Measurements from ENCODE around the gene PRR9.
"Not testable (repeated sequence)": the region's sequence is repeated elsewhere in the genome, so short reads cannot be mapped to it uniquely, and the experiment has no call there.

The PRR9 gene

DNA sequence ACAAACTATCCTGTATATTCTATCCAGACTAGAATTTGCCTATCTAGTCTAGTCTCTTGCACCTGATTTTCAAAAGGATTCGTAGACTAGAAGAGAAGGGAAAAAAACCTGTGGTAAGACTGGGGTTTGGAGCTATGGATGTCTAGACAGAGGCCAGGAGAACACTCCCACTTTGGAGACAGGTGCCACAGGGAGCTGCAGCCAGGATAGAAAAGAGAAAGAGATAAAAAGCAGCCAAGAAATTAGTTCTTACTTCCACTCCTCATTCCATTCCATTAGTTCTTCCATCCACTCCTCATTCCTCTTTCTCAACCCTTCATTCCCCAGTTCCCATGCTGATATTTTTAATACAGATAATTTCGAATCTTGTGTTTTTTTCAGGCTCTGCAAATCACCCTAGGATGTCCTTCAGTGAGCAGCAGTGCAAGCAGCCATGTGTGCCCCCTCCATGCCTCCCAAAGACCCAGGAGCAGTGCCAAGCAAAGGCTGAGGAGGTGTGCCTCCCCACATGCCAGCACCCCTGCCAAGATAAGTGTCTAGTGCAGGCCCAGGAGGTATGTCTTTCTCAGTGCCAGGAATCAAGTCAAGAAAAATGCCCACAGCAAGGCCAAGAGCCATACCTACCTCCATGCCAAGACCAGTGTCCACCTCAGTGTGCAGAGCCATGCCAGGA, 496 bp downstream of the PRR9 start:
- Mint-ChIP-seq H3K27me3 (peaks cover 7% of the 10 kb centered on the region), H3K36me3 (no peaks in the 10 kb centered on the region), H3K27ac (peak overlapping the region; percentile 47), H3K4me1 (no peaks in the 10 kb centered on the region), H3K9me3 (no peaks in the 10 kb centered on the region), H3K4me3 (no peak overlapping the region)

DNA sequence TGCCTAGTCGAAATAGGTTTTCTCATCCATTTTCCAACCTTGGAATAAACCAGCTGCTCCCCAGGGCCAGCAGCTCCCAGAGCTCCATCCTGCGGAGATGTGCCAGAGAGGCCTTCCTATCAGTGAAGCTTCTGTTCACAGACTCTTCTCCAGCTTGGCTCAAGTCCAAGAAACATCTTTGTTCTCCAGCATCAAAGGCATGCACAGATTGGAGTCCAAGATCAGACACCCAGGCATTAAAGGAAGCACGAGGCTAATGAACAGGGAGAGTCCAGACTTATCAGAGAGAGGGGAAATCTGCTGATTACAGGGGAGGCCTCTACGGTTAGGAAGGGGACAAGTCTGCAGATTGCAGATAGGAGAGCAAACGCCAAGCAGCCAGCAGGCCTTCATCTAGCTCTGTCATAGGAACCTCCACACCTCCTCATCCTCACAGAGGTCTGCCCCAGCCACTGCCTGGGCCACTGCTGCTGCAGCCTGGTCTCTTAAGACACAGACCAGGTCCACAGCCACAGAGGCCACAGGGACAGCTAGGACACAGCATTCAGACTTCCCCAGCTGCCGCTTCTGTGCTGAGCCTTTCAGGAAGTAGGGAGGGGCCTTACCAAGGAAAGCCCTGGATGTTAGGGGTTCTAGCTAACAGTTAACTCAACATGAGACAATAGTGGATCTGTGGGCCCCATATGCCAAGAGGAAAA, 3.4 kb downstream of the PRR9 start:
- no peak overlapping the region for H3K27ac Mint-ChIP-seq
- H3K27me3 Mint-ChIP-seq = peaks cover 3% of the 10 kb centered on the region
- no peaks in the 10 kb centered on the region for H3K36me3 Mint-ChIP-seq
- H3K9me3 Mint-ChIP-seq = no peaks in the 10 kb centered on the region
- H3K4me3 Mint-ChIP-seq = no peak overlapping the region
- no peaks in the 10 kb centered on the region for H3K4me1 Mint-ChIP-seq

DNA sequence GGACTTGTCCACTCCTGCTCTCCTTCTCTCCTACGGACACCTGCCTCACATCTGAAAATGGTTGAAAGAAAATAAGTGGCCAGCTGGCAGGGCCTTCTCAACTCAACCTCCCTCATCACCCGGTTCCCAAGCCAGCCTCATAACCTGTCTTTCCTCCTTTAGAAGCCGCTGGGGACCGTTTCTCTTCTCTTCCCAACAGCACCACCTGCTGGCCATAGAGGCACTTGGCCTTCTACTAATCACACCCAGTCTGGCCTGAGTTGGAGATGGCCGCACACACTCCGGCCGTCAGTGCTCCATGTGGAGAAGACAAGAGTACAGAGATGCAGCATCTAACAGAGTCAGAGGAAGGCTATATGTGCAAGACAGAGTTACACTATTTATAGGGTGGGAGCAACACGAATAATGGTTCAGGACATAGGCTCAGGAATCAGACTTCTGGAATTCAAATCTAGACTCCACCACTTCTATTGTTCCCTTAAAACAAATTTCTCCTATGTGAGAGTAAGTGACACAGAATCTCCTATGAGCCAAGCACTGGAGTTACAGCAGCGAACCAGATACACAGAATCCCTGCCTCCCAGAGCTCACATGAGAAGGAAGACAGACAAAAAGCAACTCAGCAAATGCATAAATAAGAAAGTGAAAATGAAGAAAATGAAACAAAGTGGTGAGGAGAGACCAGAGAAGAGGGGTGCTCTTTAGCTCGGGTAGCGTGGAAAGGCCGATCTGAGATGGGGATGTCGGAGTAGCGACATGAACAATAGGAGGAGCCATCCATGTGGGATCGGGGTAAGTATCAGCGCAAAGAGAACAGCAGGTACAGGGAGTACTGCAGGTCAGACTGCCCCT, 5.9 kb downstream of the PRR9 start:
- H3K27me3 Mint-ChIP-seq, H3K9me3 Mint-ChIP-seq, H3K4me3 Mint-ChIP-seq, H3K4me1 Mint-ChIP-seq, H3K27ac Mint-ChIP-seq, H3K36me3 Mint-ChIP-seq: not testable (repeated sequence)

DNA sequence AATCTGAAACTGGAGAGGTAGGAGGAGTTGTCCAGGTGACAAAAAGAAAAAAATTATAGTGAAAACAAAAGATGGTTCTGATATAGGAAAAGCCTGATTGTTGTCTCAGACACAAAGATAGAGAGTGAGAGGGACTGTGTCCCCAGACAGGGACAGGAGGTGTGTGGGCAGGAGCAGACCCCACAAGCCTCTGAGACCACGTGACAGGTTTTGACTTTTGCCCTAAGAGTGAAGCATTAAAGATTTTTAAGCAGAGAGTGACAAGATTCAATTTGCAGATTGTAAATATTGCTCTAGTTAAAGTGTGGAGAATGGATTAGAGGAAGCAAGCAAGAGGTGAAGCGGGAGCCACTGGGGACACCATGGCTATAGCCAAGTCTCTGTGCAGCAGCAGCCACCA, 10.4 kb downstream of the PRR9 start:
- Mint-ChIP-seq H3K4me3 (no peak overlapping the region), H3K27ac (no peak overlapping the region), H3K27me3 (peaks cover 12% of the 10 kb centered on the region), H3K4me1 (no peaks in the 10 kb centered on the region), H3K36me3 (no peaks in the 10 kb centered on the region), H3K9me3 (no peaks in the 10 kb centered on the region)

DNA sequence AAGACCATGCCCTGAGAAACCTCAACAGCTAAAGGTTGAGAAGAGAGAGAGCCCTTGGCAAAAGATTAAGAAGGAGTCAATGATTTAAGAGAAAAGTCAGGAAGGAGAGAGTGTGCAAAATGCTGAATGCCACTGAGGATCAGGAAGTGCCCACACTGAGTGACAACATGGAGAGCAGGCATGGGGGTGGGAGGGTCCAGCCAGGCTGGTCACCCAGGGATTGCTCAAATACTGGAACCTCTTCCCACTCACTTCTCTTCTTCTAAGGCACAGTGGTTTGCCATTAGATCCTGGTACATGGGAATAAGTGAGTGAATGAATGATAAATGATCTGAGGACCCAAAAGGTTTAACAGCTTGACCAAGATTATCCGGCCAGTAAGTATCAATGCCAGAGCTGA, 11.1 kb downstream of the PRR9 start:
- peaks cover 15% of the 10 kb centered on the region for H3K27me3 Mint-ChIP-seq
- H3K4me1 Mint-ChIP-seq = no peaks in the 10 kb centered on the region
- no peaks in the 10 kb centered on the region for H3K9me3 Mint-ChIP-seq
- H3K4me3 Mint-ChIP-seq = no peak overlapping the region
- no peaks in the 10 kb centered on the region for H3K36me3 Mint-ChIP-seq
- no peak overlapping the region for H3K27ac Mint-ChIP-seq

DNA sequence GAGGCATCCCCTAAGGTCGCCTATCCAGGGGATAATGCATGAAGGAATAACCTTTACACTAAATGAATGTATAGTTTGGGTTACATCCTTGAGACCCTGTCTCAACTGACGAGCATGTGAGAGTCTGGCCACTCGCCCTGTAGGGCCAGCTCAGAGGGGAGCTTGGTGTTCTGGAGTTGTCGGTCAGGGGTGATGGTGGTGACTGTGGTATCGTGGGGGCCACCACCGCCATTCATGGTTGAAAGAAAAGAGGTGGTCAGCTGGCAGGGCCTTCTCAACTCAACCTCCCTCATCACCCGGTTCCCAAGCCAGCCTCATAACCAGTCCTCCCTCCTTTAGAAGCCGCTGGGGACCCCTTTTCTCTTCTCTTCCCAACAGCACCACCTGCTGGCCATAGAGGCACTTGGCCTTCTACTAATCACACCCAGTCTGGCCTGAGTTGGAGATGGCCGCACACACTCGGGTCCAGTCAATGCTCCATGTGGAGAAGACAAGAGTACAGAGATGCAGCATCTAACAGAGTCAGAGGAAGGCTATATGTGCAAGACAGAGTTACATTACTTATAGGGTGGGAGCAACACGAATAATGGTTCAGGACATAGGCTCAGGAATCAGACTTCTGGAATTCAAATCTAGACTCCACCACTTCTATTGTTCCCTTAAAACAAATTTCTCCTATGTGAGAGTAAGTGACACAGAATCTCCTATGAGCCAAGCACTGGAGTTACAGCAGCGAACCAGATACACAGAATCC, 11.9 kb downstream of the PRR9 start:
- not testable (repeated sequence) for H3K27ac Mint-ChIP-seq, H3K36me3 Mint-ChIP-seq, H3K9me3 Mint-ChIP-seq, H3K4me3 Mint-ChIP-seq, H3K4me1 Mint-ChIP-seq
- peaks cover 15% of the 10 kb centered on the region for H3K27me3 Mint-ChIP-seq

DNA sequence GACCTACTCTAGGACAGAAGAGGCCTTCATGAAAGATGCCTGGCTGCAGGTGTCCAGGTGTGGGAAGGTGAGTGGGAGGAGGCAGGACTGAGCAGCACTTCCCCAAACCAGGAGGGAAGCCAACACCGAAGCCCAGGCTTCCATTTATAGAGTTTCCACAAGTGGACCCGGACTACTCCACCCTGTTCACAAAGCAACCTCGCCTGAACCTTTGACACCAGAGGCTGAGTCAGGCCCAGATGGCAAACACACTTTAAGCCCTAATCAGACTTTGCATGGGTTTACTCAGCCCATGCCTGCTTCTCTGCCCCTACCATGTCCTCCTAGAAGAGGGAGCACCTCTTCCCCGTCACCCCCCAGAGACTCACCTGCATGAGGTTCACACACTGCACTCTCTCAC, 14.0 kb downstream of the PRR9 start:
- H3K4me1 Mint-ChIP-seq = no peaks in the 10 kb centered on the region
- no peak overlapping the region for H3K4me3 Mint-ChIP-seq
- H3K9me3 Mint-ChIP-seq = no peaks in the 10 kb centered on the region
- no peak overlapping the region for H3K27ac Mint-ChIP-seq
- H3K27me3 Mint-ChIP-seq = peaks cover 17% of the 10 kb centered on the region
- no peaks in the 10 kb centered on the region for H3K36me3 Mint-ChIP-seq

DNA sequence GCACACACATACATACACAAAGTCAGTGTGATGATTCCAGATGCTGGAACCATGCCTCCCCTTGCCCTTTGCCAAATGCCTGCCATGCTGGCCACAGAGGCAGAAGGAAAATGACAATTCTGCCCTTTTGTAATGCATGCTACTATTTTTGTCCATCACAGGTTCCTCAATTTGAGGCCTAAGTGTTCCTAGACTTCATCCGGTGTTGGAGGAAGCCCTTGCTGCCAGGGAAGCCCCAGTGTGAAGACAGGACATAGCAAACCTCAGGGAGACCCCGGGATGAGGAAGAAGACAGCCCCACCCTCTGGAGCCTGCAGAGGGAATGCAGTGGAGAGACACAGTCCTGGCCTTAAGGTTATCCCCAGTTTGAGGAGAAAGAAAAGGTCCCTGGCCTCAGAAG, 14.4 kb downstream of the PRR9 start:
- Mint-ChIP-seq H3K4me1 (no peaks in the 10 kb centered on the region), H3K9me3 (no peaks in the 10 kb centered on the region), H3K27me3 (peaks cover 17% of the 10 kb centered on the region), H3K27ac (no peak overlapping the region), H3K36me3 (no peaks in the 10 kb centered on the region), H3K4me3 (no peak overlapping the region)

DNA sequence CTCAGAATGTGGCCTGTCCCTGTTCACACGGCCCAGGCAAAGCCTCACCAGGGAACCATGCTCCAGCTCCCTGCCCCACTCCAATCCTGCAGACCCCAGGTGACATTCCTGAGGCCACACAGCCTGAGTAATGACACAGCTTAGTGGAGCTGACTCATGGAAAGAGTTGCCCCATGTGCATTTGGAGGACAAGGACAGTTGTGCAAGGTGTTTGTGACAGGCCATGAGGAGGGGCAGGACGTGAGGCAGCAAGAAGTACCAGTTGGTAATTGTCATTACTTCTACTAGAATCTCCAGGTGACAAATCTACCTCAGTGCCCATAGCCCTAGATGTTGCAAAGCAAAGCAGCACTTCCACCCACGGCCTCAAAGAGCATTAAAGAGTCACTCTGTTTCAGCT, 15.2 kb downstream of the PRR9 start:
- Mint-ChIP-seq H3K27ac (no peak overlapping the region), H3K9me3 (no peaks in the 10 kb centered on the region), H3K27me3 (peaks cover 17% of the 10 kb centered on the region), H3K4me3 (no peak overlapping the region), H3K36me3 (no peaks in the 10 kb centered on the region), H3K4me1 (no peaks in the 10 kb centered on the region)

DNA sequence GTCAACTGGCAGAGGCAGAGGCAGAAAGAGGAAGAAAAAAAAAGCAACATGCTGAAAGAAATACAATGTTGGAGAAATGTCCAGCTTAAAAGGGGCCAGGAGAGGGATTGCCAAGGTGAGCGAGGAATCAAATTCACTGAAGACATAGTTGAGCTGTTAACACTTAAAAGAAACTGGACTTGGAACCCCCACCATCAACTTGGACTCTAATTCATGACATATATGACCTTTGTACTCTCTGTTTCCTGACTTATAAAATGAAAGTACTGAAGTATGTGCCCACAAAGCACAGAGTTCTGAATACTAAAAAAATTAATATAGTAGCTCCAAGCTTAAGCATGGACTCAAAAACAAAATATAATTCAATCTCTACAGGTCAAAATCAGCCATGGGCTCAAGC, 16.1 kb downstream of the PRR9 start:
- H3K4me3 Mint-ChIP-seq = no peak overlapping the region
- H3K36me3 Mint-ChIP-seq = no peaks in the 10 kb centered on the region
- H3K27ac Mint-ChIP-seq = no peak overlapping the region
- no peaks in the 10 kb centered on the region for H3K4me1 Mint-ChIP-seq
- H3K27me3 Mint-ChIP-seq = peaks cover 17% of the 10 kb centered on the region
- H3K9me3 Mint-ChIP-seq = no peaks in the 10 kb centered on the region

DNA sequence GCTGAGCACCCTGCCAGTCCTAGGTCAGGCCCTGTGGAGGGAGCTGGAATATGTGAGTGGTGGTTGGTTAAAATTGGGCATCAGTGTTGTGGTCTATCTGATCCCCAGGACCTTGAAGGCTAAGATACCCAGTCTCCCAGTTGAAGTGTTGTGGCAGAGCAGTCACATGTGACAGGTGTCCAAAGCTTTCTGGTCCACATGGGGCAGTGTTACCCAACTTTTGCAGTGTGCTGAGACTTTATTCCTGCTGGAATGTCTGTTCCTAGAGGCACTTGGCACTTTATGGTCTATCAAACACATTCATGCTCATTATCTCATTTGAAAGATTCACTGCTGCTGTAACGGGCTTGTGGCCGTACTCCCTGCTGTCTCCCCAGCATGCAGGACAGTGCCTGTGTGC, 21.1 kb downstream of the PRR9 start:
- H3K9me3 Mint-ChIP-seq = no peaks in the 10 kb centered on the region
- H3K4me1 Mint-ChIP-seq = no peaks in the 10 kb centered on the region
- no peaks in the 10 kb centered on the region for H3K36me3 Mint-ChIP-seq
- H3K27me3 Mint-ChIP-seq = peaks cover 6% of the 10 kb centered on the region
- H3K4me3 Mint-ChIP-seq = no peak overlapping the region
- no peak overlapping the region for H3K27ac Mint-ChIP-seq

DNA sequence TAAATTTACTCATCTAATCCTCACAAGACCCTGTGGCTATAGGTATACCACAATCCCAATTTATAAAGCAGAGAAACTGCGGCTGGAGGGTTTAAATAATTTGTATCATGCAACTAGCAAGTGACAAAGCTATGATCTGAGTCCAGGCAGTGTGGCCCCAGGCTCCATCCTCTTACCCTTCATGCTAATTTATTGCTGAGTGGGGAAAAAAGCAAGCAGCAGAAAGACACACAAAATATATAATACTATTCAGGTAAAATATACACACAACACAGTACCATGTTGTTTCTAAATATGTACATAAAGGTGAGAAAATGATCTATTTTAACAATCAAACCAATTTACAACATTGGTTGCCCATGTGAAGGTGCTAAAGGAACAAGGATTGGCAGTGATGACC, 24.8 kb downstream of the PRR9 start:
- H3K27me3 Mint-ChIP-seq = peaks cover 11% of the 10 kb centered on the region
- no peaks in the 10 kb centered on the region for H3K4me1 Mint-ChIP-seq
- no peaks in the 10 kb centered on the region for H3K36me3 Mint-ChIP-seq

DNA sequence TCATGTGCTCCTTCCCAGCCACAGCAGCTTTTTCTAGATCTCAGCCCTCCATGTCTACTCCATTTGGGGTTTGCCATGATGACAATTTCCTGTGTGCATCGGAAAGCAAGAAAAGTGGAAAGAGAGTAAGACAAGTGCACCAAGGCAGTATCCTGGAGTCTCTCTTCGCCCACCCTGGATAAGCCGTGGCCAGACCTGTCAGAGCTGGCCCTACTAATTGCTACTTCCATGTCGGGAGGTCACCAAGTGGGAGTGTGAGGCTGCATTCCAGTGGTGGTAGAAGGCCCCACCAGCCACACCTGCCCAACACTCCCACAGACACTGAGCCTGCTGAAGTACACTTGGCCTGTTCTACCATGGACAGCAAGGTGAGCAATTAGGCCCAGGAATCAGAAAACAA, 28.1 kb downstream of the PRR9 start:
- no peaks in the 10 kb centered on the region for H3K4me1 Mint-ChIP-seq
- H3K27ac Mint-ChIP-seq = no peak overlapping the region

More for the DNA sequence above, 24.8 kb downstream of the PRR9 start:
- Mint-ChIP-seq H3K27ac (no peak overlapping the region), H3K4me3 (no peak overlapping the region), H3K9me3 (no peaks in the 10 kb centered on the region)

DNA sequence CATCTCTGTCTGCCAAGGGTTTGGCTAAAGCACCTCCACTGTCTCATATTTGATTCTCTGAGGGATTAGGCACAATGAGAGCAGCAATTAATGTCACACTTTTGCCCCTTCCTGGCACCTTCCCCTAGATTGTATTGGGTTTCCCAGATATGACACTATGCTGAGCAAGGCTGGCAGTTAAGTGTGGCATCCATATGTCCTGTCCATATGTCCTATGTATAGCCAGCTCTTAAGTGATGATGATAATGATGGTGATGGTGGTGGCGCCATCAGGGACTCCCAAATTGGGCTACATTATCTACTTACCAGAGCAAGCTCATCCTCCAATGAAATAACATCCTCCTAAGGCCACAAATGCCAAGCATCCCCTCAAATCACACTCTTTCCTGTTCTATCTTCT, 28.6 kb downstream of the PRR9 start:
- H3K27ac Mint-ChIP-seq = no peak overlapping the region

More for the DNA sequence above, 28.1 kb downstream of the PRR9 start:
- H3K9me3 Mint-ChIP-seq = no peaks in the 10 kb centered on the region
- H3K4me3 Mint-ChIP-seq = no peak overlapping the region
- peaks cover 24% of the 10 kb centered on the region for H3K27me3 Mint-ChIP-seq
- no peaks in the 10 kb centered on the region for H3K36me3 Mint-ChIP-seq

DNA sequence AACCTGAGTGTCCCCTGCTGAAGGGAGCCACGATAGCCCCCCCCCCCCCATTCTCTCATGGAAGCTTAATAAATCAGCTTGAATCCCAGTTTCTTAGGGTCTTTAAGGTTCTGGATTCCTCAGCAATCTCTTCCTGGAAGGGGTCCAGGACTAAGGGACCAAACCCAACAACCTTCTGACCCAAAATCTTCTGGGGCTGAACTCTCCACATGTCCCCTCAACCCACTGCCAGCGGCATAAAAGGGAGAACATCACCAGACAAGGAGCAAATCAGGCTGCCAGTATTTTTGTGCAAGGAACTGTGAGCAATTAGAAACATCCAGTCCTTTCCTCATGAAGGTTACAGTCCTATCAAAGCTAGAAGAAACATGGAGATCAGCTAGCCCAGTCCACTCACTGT, 29.4 kb downstream of the PRR9 start:
- no peak overlapping the region for H3K4me3 Mint-ChIP-seq
- no peaks in the 10 kb centered on the region for H3K9me3 Mint-ChIP-seq
- H3K27me3 Mint-ChIP-seq = peaks cover 26% of the 10 kb centered on the region
- H3K4me1 Mint-ChIP-seq = no peaks in the 10 kb centered on the region
- H3K36me3 Mint-ChIP-seq = no peaks in the 10 kb centered on the region
- no peak overlapping the region for H3K27ac Mint-ChIP-seq

More for the DNA sequence above, 28.6 kb downstream of the PRR9 start:
- Mint-ChIP-seq H3K4me3 (no peak overlapping the region), H3K4me1 (no peaks in the 10 kb centered on the region), H3K9me3 (no peaks in the 10 kb centered on the region), H3K36me3 (no peaks in the 10 kb centered on the region), H3K27me3 (peaks cover 23% of the 10 kb centered on the region)
